Activated CD8-positive, alpha-beta memory T cell treated with anti-CD3 and anti-CD28 coated beads for 1 hour (primary cell): ENCODE results near the gene UTS2.

Source experiments
- DNase-seq, 2 donors: peaks; one replicate each; pipeline ENCODE4 v3.0.0-alpha.2; 2020; ENCODE audit warnings: low read depth in 1 of 2; ENCODE audit errors: extremely low read depth in 1 of 2

The UTS2 gene

GRCh38 chr1:7863756-7864328, 11.0 kb upstream of the UTS2 start:
- no peak for DNase-seq

- no peak for DNase-seq
Measured at GRCh38 chr1:7862211-7863060, 9.6 kb upstream of the UTS2 start.

DNA sequence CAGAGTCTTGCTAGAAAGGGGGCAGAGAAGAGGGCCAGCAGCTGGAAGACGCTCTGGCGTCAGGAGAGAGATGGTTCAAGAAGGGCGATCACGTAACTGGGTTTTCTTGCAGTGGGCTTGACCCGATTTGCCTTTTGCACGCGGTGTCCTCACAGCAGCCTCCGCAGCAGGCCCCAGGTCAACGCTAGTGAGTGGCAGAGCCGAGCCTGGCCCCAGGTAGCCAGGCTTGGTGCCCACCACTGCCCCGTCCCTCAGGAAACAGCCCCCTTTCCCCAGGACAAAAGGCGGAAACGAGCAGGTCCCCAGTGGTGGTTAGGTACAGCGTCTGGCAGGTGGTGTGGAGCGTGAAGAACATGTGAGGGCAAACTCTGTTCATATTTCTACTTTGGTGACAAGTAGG, 8.6 kb upstream of the UTS2 start:
- DNase-seq, result no peak

DNA sequence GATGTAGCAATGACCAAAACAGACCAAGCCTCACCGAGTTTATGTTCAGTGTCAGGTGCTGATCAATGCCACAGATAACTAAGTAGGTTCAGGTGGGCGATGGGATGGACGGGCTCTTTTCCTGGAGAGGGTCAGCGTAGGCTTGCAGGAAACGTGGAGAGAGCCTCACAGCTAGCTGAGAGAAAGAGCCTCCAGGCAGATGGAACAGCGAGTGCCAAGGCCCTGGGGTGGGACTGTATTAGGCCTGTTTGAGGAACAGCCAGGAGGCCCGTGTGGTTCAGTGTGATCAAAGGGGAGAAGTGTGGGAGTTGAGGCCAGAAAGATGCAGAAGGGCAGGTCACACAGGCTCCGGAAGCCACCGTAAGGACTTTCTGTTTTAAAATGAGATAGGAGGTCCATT, 7.3 kb upstream of the UTS2 start:
- DNase-seq, result no peak

DNA sequence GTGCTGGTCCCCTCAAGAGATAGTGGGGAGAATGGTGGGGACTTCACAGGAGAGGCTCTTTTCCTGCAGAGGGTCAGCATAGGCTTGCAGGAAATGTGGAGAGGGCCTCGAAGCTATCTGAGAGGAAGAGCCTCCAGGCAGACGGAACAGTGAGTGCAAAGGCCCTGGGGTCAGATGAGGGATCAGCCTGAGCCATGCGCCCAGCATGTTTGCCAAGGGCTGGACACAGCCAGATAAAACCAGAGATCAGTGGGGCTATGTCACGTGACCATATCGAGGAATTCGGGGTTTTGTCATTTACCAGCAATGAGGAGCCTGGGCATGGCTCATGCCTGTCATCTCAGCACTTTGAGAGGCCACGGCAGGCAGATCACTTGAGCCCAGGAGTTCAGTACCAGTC, 6.5 kb upstream of the UTS2 start:
- DNase-seq, result no peak

GRCh38 chr1:7857985-7858384, 5.1 kb upstream of the UTS2 start:
- no peak for DNase-seq

DNA sequence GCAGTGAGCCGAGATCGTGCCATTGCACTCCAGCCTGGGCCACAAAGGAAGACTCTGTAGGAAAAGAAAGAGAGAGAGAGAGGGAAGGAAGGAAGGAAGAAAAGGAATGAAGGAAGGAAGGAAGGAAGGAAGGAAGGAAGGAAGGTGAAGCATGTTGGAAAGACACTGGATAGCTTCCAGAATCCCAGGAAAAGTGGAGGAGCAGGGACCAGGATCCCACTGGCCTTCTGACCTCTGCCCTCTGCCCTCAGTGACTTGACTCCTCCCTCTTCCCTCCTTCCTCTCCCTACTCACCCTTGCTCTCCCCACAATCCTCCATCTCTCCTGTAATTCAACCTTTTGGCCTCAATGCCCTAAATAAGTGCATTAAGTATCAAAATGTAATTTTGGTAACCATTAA, 4.1 kb upstream of the UTS2 start:
- DNase-seq, result no peak

GRCh38 chr1:7856345-7856744, 3.5 kb upstream of the UTS2 start:
- no peak for DNase-seq

- no peak for DNase-seq
Measured at GRCh38 chr1:7853684-7854026, 790 bp upstream of the UTS2 start.

GRCh38 chr1:7850786-7851185, 2.1 kb downstream of the UTS2 start:
- DNase-seq, result no peak

GRCh38 chr1:7847599-7847998, 5.3 kb downstream of the UTS2 start:
- no peak for DNase-seq

GRCh38 chr1:7846656-7847055, 6.2 kb downstream of the UTS2 start:
- no peak for DNase-seq

DNA sequence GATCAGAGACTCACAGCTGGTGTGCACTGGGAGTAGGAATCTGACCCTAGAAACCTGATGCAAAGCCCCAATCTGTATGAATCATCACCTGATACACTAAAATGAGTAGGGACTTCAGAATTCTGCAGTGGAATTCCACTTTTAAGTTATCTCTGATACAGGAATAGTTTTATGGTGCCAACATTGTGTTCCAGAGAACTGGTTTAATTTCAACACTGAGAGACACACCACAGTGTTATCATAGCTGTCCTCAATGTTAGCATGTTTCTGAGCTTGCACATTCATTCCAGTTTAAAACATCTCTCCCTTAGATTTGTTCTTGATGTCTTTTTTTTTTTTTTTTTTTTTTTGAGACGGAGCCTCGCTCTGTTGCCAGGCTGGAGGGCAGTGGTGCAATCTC, 7.1 kb downstream of the UTS2 start:
- no peak for DNase-seq

DNA sequence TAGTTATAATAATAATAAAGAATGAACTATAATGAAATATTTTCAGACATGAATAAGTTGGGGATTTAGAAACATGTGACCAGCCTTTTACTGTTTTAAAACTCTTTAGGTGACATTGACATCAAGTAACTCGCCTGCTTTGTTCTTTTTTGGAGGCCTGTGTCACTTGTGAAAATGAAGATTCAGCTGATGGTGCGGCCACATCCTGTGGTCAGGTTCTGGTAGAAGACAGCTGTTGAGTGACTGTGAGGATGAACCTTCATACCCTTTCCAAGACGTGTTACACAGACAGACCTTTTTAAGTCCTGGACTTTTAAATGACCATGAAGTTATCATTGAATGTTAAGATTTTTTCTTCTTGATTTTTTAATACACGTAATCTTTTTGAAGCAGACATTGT, 10.3 kb downstream of the UTS2 start:
- DNase-seq, result no peak

DNA sequence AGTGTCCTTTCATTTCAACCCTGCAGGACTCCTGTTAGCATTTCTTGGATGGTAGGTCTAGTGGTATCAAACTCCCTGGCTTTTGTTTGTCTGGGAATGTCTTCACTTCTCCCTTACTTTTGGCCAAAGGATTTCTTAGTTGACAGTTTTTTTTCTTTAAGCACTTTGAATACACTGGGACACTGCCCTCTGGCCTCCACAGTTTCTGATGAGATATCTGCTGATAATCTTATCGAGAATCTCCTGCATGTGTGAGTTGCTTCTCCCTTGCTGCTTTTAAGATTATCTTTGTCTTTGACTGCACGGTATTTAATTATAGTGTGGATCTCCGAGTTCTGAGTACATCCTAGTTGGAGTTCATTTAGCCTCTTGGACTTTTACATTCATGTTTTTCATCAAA, 13.3 kb downstream of the UTS2 start:
- DNase-seq, result no peak

GRCh38 chr1:7838714-7839113, 14.2 kb downstream of the UTS2 start:
- no peak for DNase-seq

GRCh38 chr1:7833035-7833434, 19.8 kb downstream of the UTS2 start:
- DNase-seq, result no peak

GRCh38 chr1:7831458-7831857, 21.4 kb downstream of the UTS2 start:
- no peak for DNase-seq

DNA sequence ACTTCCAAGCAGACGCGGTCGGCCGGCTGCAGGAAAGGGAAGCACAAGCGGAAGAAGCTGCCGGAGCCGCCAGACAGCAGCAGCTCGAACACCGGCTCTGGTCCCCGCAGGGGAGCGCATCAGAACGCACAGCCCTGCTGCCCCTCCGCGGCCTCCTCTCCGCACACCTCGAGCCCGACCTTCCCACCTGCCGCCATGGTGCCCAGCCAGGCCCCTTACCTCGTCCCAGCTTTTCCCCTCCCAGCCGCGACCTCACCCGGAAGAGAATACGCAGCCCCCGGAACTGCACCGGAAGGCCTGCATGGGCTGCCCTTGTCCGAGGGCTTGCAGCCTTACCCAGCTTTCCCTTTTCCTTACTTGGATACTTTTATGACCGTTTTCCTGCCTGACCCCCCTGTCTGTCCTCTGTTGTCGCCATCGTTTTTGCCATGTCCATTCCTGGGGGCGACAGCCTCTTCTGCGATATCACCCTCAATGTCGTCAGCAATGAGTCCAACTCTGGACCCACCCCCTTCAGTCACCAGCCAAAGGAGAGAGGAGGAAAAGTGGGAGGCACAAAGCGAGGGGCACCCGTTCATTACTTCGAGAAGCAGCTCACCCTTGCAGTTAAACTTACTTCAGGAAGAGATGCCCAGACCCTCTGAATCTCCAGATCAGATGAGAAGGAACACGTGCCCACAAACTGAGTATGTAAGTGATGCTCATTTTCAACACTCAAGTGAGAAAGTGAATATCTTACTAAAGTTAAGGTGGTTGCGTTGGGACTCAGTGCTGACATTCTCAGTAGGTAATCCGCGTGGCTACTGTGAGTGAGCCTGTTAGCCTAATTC, 25.5 kb downstream of the UTS2 start:
- DNase-seq, result peak in 1 of 2 donors; percentile 7

DNA sequence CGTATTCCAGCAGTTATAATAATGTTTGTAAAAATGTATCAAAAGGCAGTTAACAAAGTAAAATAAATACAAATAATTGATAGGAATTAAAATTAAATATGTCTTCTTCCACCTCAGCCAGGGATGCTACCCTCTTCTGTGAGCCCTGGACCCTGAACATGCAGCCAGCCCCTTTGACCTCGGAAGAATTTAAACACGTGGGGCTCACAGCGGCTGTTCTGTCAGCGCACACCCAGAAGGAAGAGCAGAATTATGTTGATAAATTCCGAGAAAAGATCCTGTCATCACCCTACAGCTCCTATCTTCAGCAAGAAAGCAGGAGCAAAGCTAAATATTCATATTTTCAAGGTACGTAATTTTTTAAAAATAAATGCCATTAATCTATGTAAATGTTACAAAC, 26.5 kb downstream of the UTS2 start:
- DNase-seq, result no peak

- no peak for DNase-seq
Measured at GRCh38 chr1:7824701-7825100, 28.2 kb downstream of the UTS2 start.

DNA sequence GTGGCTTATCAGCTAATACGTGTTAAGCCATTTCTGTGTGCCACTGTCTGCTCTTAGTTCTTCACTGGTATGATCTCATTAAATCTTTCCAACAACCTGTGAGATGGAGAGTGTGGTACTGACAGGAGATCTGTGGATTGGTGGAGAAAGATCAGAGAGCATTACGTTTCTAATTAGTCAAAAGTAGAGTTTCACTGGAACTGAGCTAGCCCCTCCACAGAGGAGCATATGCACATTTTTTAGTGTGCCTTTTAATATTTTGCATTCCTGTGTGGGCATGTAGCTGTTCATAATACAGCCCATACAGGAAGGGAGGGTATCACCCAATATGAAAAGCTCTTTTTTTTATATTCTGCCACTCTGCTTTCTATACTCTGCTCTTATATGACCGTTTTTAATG, 31.6 kb downstream of the UTS2 start:
- DNase-seq, result no peak
